SK-N-SH (cell line): ENCODE results near the gene AKAP8.

Experiments used
- ELF1 ChIP-seq: IDR thresholded peaks from 2 replicates; pipeline ENCODE4 v1.4.0; 2012
- EZH2phosphoT487 ChIP-seq: fragments of 200-600 bp; sonication (generic); IDR thresholded peaks from 2 replicates; pipeline ENCODE4 v1.6.1; 2017; ENCODE audit warnings: low read depth, mixed run types, mild to moderate bottlenecking, antibody characterized with exemption, moderate library complexity, borderline replicate concordance
- FOXJ3 ChIP-seq: sonication (generic); formaldehyde crosslinking; IDR thresholded peaks from 2 replicates; pipeline ENCODE4 v1.5.1; 2020; ENCODE audit warnings: mild to moderate bottlenecking, missing genetic modification reagents
- MEF2A ChIP-seq: IDR thresholded peaks from 2 replicates; pipeline ENCODE4 v1.4.0; 2012; ENCODE audit warnings: low read depth, borderline replicate concordance
- MXI1 ChIP-seq: IDR thresholded peaks from 2 replicates; pipeline ENCODE4 v1.6.1; 2012; ENCODE audit warnings: mild to moderate bottlenecking, low read depth, low read length, improper control_type of control experiment
- RXRA ChIP-seq: IDR thresholded peaks from 2 replicates; pipeline ENCODE4 v1.4.0; 2012; ENCODE audit warnings: low read depth, mild to moderate bottlenecking, borderline replicate concordance
- SIN3A ChIP-seq: IDR thresholded peaks from 2 replicates; pipeline ENCODE4 v1.6.1; 2012; ENCODE audit warnings: low read depth, mild to moderate bottlenecking, low read length, moderate library complexity, borderline replicate concordance
- TF ChIP-seq, protein P1 (sequence below): fragments of 200-600 bp; sonication (generic); IDR thresholded peaks from 2 replicates; pipeline ENCODE4 v1.6.1; 2017; ENCODE audit warnings: antibody characterized with exemption, mild to moderate bottlenecking, moderate library complexity

DNA sequence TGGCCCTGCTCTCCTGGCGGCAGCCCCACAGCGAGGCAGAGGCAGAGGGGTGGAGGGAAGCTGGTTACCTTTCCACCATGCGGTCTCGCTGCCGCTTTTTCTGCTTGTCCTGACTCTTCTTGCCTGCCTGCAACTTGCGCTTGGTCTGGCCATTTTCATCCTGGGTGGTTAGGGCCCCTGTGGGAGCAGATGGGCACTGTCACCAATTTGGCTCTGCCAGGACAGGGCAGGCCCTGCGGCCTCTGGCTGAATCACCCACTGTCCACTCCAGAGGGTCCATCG lies 19.6 kb upstream of the AKAP8 start:
- TF ChIP-seq, protein P1, sequence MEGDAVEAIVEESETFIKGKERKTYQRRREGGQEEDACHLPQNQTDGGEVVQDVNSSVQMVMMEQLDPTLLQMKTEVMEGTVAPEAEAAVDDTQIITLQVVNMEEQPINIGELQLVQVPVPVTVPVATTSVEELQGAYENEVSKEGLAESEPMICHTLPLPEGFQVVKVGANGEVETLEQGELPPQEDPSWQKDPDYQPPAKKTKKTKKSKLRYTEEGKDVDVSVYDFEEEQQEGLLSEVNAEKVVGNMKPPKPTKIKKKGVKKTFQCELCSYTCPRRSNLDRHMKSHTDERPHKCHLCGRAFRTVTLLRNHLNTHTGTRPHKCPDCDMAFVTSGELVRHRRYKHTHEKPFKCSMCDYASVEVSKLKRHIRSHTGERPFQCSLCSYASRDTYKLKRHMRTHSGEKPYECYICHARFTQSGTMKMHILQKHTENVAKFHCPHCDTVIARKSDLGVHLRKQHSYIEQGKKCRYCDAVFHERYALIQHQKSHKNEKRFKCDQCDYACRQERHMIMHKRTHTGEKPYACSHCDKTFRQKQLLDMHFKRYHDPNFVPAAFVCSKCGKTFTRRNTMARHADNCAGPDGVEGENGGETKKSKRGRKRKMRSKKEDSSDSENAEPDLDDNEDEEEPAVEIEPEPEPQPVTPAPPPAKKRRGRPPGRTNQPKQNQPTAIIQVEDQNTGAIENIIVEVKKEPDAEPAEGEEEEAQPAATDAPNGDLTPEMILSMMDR = no peak
- TF ChIP-seq MEF2A = no peak
- no peak for TF ChIP-seq RXRA
- no peak for TF ChIP-seq SIN3A
- TF ChIP-seq FOXJ3 (CRISPR knock-in tag) = no peak
- no peak for TF ChIP-seq ELF1
- no peak for TF ChIP-seq EZH2phosphoT487
- TF ChIP-seq MXI1 = no peak
